Measurements from ENCODE around the gene CHGA.

CHGA gene

GRCh38 chr14:92962831-92963095, 39.8 kb downstream of the CHGA start:
- no peak for DNase-seq

- no peak for DNase-seq
These were observed 40.6 kb downstream of the CHGA start for GRCh38 chr14:92963301-92964123.

GRCh38 chr14:92964124-92965109, 41.5 kb downstream of the CHGA start:
- DNase-seq, result no peak

GRCh38 chr14:92965281-92965680, 42.3 kb downstream of the CHGA start:
- no peak for DNase-seq

- no peak for DNase-seq
These were observed 44.5 kb downstream of the CHGA start for GRCh38 chr14:92967346-92967926.

- DNase-seq, result no peak
These were observed 45.5 kb downstream of the CHGA start for GRCh38 chr14:92968291-92969020.

GRCh38 chr14:92969430-92969829, 46.5 kb downstream of the CHGA start:
- no peak for DNase-seq

- DNase-seq, result no peak
These were observed 46.9 kb downstream of the CHGA start for GRCh38 chr14:92969871-92970270.

GRCh38 chr14:92970271-92970670, 47.3 kb downstream of the CHGA start:
- DNase-seq, result no peak

- DNase-seq, result no peak
These were observed 48.7 kb downstream of the CHGA start for GRCh38 chr14:92971601-92972180.

GRCh38 chr14:92973261-92973797, 50.4 kb downstream of the CHGA start:
- no peak for DNase-seq

GRCh38 chr14:92973798-92974372, 50.9 kb downstream of the CHGA start:
- no peak for DNase-seq

- no peak for DNase-seq
These were observed 51.8 kb downstream of the CHGA start for GRCh38 chr14:92974541-92975345.

GRCh38 chr14:92976268-92976667, 53.3 kb downstream of the CHGA start:
- no peak for DNase-seq

GRCh38 chr14:92978229-92979021, 55.5 kb downstream of the CHGA start:
- no peak for DNase-seq

GRCh38 chr14:92980866-92981265, 57.9 kb downstream of the CHGA start:
- no peak for DNase-seq

GRCh38 chr14:92981726-92982125, 58.8 kb downstream of the CHGA start:
- DNase-seq, result no peak

- no peak for DNase-seq
These were observed 60.0 kb downstream of the CHGA start for GRCh38 chr14:92982956-92983355.

GRCh38 chr14:92984082-92984788, 61.3 kb downstream of the CHGA start:
- no peak for DNase-seq

All from NCI-H2107 (cell line).